WTC11 (cell line): ENCODE measurements around the gene INPP4B. TPM values are rescaled to one million over a fixed set of nuclear protein-coding genes. Genes with fewer than 3 reads are reported as not detected.

ENCODE experiments used
- ATAC-seq: fragments of 200-7000 bp; cut with Tn5 transposase; 2 replicates; pipeline ENCODE4 v1.10.0; 2021; ENCODE audit warnings: mild to moderate bottlenecking, moderate library complexity
- CTCF ChIA-PET: fragments of 300-600 bp; sonication (Branson Sonifier 250); formaldehyde crosslinking; loops from one replicate; lab custom pipeline; 2021; ENCODE audit warnings: antibody characterized with exemption; lab: Charles Lee
- POLR2A ChIA-PET: fragments of 350-600 bp; sonication (Branson Sonifier 250); formaldehyde crosslinking; loops from one replicate; lab custom pipeline; 2021; ENCODE audit warnings: antibody characterized with exemption; lab: Charles Lee
- DNase-seq: peaks from one replicate; pipeline ENCODE4 v3.0.0; 2021; ENCODE audit warnings: low spot score
- H3K27ac Mint-ChIP-seq: 2 replicates; pipeline ENCODE4 v1.8.0; 2021; ENCODE audit warnings: mixed read lengths
- H3K27me3 Mint-ChIP-seq: 2 replicates; pipeline ENCODE4 v1.8.0; 2021; ENCODE audit warnings: low read depth, mild to moderate bottlenecking, moderate library complexity, mixed read lengths
- H3K36me3 Mint-ChIP-seq: 2 replicates; pipeline ENCODE4 v1.8.0; 2021; ENCODE audit warnings: mixed read lengths
- H3K4me1 Mint-ChIP-seq: 2 replicates; pipeline ENCODE4 v1.8.0; 2022; ENCODE audit warnings: mixed read lengths
- H3K4me3 Mint-ChIP-seq: 2 replicates; pipeline ENCODE4 v1.8.0; 2021; ENCODE audit warnings: mild to moderate bottlenecking, moderate library complexity, mixed read lengths
- H3K9me3 Mint-ChIP-seq: 2 replicates; pipeline ENCODE4 v1.8.0; 2021; ENCODE audit warnings: mixed read lengths
- CREB1 ChIP-seq: sonication (generic); formaldehyde crosslinking; IDR thresholded peaks from 2 replicates; pipeline ENCODE4 v1.8.0; 2023; ENCODE audit warnings: mild to moderate bottlenecking, missing genetic modification reagents
- E2F5 ChIP-seq: sonication (generic); formaldehyde crosslinking; IDR thresholded peaks from 2 replicates; pipeline ENCODE4 v1.8.1; 2022; ENCODE audit warnings: mild to moderate bottlenecking, moderate library complexity, missing genetic modification reagents
- ELF4 ChIP-seq: sonication (generic); formaldehyde crosslinking; IDR thresholded peaks from 2 replicates; pipeline ENCODE4 v1.8.1; 2022; ENCODE audit warnings: low read depth, mild to moderate bottlenecking, moderate library complexity, missing genetic modification reagents
- FOXP1 ChIP-seq: sonication (generic); formaldehyde crosslinking; IDR thresholded peaks from 2 replicates; pipeline ENCODE4 v1.8.0; 2022; ENCODE audit warnings: missing genetic modification reagents, mild to moderate bottlenecking, moderate library complexity, borderline replicate concordance
- GABPB1 ChIP-seq: sonication (generic); formaldehyde crosslinking; IDR thresholded peaks from 2 replicates; pipeline ENCODE4 v1.8.1; 2023; ENCODE audit warnings: mild to moderate bottlenecking, missing genetic modification reagents
- IRF2 ChIP-seq: sonication (generic); formaldehyde crosslinking; IDR thresholded peaks from 2 replicates; pipeline ENCODE4 v1.8.0; 2022; ENCODE audit warnings: low read depth, missing genetic modification reagents, borderline replicate concordance
- RELA ChIP-seq: sonication (generic); formaldehyde crosslinking; IDR thresholded peaks from 2 replicates; pipeline ENCODE4 v1.8.1; 2022; ENCODE audit warnings: missing genetic modification reagents, mild to moderate bottlenecking, borderline replicate concordance
- RORB ChIP-seq: fragments of 250-450 bp; sonication (Bioruptor Pico); IDR thresholded peaks from 2 replicates; pipeline ENCODE4 v1.9.0; 2021; ENCODE audit warnings: mild to moderate bottlenecking
- SOX15 ChIP-seq: fragments of 250-450 bp; sonication (Bioruptor Pico); IDR thresholded peaks from 2 replicates; pipeline ENCODE4 v1.9.0; 2021; ENCODE audit warnings: mild to moderate bottlenecking
- STAT6 ChIP-seq: sonication (generic); formaldehyde crosslinking; conservative IDR thresholded peaks from 2 replicates; pipeline ENCODE4 v1.8.1; 2023; ENCODE audit warnings: mild to moderate bottlenecking, low read depth, missing genetic modification reagents, moderate library complexity
- TEAD4 ChIP-seq: sonication (generic); formaldehyde crosslinking; IDR thresholded peaks from 2 replicates; pipeline ENCODE4 v1.8.0; 2022; ENCODE audit warnings: mild to moderate bottlenecking, missing genetic modification reagents
- USF2 ChIP-seq: sonication (generic); formaldehyde crosslinking; IDR thresholded peaks from 2 replicates; pipeline ENCODE4 v1.8.1; 2023; ENCODE audit warnings: mild to moderate bottlenecking, missing genetic modification reagents, moderate library complexity
- ZBTB21 ChIP-seq: sonication (generic); formaldehyde crosslinking; IDR thresholded peaks from 2 replicates; pipeline ENCODE4 v1.8.1; 2023; ENCODE audit warnings: mild to moderate bottlenecking, missing genetic modification reagents, borderline replicate concordance
- ZNF121 ChIP-seq: sonication (generic); formaldehyde crosslinking; IDR thresholded peaks from 2 replicates; pipeline ENCODE4 v1.8.0; 2023; ENCODE audit warnings: missing genetic modification reagents
- ZNF263 ChIP-seq: sonication (generic); formaldehyde crosslinking; IDR thresholded peaks from 2 replicates; pipeline ENCODE4 v1.8.1; 2022; ENCODE audit warnings: low read depth, mild to moderate bottlenecking, moderate library complexity, missing genetic modification reagents
- ZNF317 ChIP-seq: sonication (generic); formaldehyde crosslinking; IDR thresholded peaks from 2 replicates; pipeline ENCODE4 v1.8.1; 2023; ENCODE audit warnings: low read depth, mild to moderate bottlenecking, moderate library complexity, missing genetic modification reagents, borderline replicate concordance
- ZNF416 ChIP-seq: fragments of 250-450 bp; sonication (Bioruptor Pico); IDR thresholded peaks from 2 replicates; pipeline ENCODE4 v1.9.0; 2021; ENCODE audit warnings: mild to moderate bottlenecking, inconsistent platforms
- total RNA-seq: library from RNA; stranded (reverse); gene quantifications from 3 replicates; pipeline ENCODE4 v1.2.3, GENCODE V29; 2021
- TF ChIP-seq, protein P1 (sequence below): fragments of 250-450 bp; sonication (Bioruptor Pico); IDR thresholded peaks from 2 replicates; pipeline ENCODE4 v1.9.0; 2021; ENCODE audit warnings: mild to moderate bottlenecking, borderline replicate concordance
- TF ChIP-seq, protein P2 (sequence below): fragments of 250-450 bp; sonication (Bioruptor Pico); IDR thresholded peaks from 2 replicates; pipeline ENCODE4 v1.9.0; 2021; ENCODE audit warnings: mild to moderate bottlenecking
- TF ChIP-seq, protein P3 (sequence below): sonication (generic); formaldehyde crosslinking; IDR thresholded peaks from 2 replicates; pipeline ENCODE4 v1.8.1; 2022; ENCODE audit warnings: missing genetic modification reagents, borderline replicate concordance
- TF ChIP-seq, protein P4 (sequence below): sonication (generic); formaldehyde crosslinking; IDR thresholded peaks from 2 replicates; pipeline ENCODE4 v1.8.1; 2022; ENCODE audit warnings: low read depth, mild to moderate bottlenecking, moderate library complexity, missing genetic modification reagents, borderline replicate concordance
- TF ChIP-seq, protein P5 (sequence below): fragments of 250-450 bp; sonication (Bioruptor Pico); IDR thresholded peaks from 2 replicates; pipeline ENCODE4 v1.9.0; 2021; ENCODE audit warnings: mild to moderate bottlenecking

The INPP4B gene
- total RNA-seq, 1 experiment from 2014 or later = 0.92 TPM

DNA sequence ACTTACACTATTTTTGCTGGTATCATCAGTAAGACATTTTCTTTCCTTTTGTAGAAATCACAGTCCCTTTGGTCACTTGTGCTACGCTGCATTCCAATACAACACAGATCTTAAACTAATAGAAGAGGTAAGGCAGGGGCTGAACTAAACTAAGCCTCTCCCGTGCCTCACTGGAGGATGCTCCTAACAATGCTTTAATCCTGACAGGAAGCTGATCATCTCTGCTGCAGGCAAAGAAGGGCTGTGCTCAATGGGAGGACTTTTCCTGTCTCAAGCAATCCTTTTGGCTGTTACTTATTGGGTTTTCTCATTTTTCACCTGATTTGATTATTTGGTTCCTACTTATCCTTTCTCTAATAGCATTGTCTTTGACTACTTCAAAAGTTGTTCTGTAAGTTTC is 583.1 kb downstream of the INPP4B start:
- no peak overlapping the region for H3K4me3 Mint-ChIP-seq
- no peak for DNase-seq
- H3K36me3 Mint-ChIP-seq = peaks cover 2% of the 10 kb centered on the region; the same call in 1 of the 2 replicates
- H3K4me1 Mint-ChIP-seq = peaks cover 6% of the 10 kb centered on the region
- POLR2A ChIA-PET = no interaction called here
- no peak overlapping the region for H3K27ac Mint-ChIP-seq
- CTCF ChIA-PET = no interaction called here
- ATAC-seq = peak; percentile 83
- TF ChIP-seq, protein P1, sequence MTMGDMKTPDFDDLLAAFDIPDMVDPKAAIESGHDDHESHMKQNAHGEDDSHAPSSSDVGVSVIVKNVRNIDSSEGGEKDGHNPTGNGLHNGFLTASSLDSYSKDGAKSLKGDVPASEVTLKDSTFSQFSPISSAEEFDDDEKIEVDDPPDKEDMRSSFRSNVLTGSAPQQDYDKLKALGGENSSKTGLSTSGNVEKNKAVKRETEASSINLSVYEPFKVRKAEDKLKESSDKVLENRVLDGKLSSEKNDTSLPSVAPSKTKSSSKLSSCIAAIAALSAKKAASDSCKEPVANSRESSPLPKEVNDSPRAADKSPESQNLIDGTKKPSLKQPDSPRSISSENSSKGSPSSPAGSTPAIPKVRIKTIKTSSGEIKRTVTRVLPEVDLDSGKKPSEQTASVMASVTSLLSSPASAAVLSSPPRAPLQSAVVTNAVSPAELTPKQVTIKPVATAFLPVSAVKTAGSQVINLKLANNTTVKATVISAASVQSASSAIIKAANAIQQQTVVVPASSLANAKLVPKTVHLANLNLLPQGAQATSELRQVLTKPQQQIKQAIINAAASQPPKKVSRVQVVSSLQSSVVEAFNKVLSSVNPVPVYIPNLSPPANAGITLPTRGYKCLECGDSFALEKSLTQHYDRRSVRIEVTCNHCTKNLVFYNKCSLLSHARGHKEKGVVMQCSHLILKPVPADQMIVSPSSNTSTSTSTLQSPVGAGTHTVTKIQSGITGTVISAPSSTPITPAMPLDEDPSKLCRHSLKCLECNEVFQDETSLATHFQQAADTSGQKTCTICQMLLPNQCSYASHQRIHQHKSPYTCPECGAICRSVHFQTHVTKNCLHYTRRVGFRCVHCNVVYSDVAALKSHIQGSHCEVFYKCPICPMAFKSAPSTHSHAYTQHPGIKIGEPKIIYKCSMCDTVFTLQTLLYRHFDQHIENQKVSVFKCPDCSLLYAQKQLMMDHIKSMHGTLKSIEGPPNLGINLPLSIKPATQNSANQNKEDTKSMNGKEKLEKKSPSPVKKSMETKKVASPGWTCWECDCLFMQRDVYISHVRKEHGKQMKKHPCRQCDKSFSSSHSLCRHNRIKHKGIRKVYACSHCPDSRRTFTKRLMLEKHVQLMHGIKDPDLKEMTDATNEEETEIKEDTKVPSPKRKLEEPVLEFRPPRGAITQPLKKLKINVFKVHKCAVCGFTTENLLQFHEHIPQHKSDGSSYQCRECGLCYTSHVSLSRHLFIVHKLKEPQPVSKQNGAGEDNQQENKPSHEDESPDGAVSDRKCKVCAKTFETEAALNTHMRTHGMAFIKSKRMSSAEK (CRISPR knock-in tag) = no peak
- TF ChIP-seq SOX15 (CRISPR knock-in tag) (no peak), GABPB1 (CRISPR knock-in tag) (no peak), CREB1 (no peak), TEAD4 (CRISPR knock-in tag) (no peak), IRF2 (CRISPR knock-in tag) (no peak), STAT6 (no peak), ZNF121 (CRISPR knock-in tag) (no peak), FOXP1 (no peak), ZNF416 (CRISPR knock-in tag) (no peak), ELF4 (CRISPR knock-in tag) (no peak), RELA (CRISPR knock-in tag) (no peak)
- TF ChIP-seq, protein P2, sequence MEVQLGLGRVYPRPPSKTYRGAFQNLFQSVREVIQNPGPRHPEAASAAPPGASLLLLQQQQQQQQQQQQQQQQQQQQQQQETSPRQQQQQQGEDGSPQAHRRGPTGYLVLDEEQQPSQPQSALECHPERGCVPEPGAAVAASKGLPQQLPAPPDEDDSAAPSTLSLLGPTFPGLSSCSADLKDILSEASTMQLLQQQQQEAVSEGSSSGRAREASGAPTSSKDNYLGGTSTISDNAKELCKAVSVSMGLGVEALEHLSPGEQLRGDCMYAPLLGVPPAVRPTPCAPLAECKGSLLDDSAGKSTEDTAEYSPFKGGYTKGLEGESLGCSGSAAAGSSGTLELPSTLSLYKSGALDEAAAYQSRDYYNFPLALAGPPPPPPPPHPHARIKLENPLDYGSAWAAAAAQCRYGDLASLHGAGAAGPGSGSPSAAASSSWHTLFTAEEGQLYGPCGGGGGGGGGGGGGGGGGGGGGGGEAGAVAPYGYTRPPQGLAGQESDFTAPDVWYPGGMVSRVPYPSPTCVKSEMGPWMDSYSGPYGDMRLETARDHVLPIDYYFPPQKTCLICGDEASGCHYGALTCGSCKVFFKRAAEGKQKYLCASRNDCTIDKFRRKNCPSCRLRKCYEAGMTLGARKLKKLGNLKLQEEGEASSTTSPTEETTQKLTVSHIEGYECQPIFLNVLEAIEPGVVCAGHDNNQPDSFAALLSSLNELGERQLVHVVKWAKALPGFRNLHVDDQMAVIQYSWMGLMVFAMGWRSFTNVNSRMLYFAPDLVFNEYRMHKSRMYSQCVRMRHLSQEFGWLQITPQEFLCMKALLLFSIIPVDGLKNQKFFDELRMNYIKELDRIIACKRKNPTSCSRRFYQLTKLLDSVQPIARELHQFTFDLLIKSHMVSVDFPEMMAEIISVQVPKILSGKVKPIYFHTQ (CRISPR knock-in tag) = no peak
- TF ChIP-seq, protein P3, sequence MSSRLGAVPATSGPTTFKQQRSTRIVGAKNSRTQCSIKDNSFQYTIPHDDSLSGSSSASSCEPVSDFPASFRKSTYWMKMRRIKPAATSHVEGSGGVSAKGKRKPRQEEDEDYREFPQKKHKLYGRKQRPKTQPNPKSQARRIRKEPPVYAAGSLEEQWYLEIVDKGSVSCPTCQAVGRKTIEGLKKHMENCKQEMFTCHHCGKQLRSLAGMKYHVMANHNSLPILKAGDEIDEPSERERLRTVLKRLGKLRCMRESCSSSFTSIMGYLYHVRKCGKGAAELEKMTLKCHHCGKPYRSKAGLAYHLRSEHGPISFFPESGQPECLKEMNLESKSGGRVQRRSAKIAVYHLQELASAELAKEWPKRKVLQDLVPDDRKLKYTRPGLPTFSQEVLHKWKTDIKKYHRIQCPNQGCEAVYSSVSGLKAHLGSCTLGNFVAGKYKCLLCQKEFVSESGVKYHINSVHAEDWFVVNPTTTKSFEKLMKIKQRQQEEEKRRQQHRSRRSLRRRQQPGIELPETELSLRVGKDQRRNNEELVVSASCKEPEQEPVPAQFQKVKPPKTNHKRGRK (CRISPR knock-in tag) = no peak
- H3K9me3 Mint-ChIP-seq = no peaks in the 10 kb centered on the region
- H3K27me3 Mint-ChIP-seq = no peaks in the 10 kb centered on the region

DNA sequence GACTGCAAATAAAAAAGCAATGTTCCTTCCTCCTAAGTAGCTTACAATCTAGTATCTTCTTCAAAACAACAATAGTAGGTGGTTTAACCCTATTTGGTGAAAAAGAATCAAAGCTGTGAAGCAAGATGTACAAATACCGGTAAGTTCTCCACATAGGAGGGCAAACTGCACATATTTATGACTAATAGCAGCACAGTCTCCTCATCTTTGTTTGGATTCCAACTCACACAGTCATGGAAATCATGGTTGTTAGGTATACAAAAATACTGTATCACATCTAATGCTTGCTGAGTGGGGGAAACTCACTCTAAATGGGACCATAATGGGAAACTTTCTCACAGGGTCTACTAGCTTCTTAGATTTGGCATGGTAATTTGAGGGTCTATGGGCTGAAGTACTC is 597.2 kb downstream of the INPP4B start:
- no peaks in the 10 kb centered on the region for H3K4me1 Mint-ChIP-seq
- no peak overlapping the region for H3K4me3 Mint-ChIP-seq
- H3K27ac Mint-ChIP-seq = no peak overlapping the region
- H3K9me3 Mint-ChIP-seq = peaks cover 11% of the 10 kb centered on the region
- H3K36me3 Mint-ChIP-seq = peaks cover 8% of the 10 kb centered on the region
- POLR2A ChIA-PET = no interaction called here
- no peaks in the 10 kb centered on the region for H3K27me3 Mint-ChIP-seq
- CTCF ChIA-PET = no interaction called here
- DNase-seq = no peak
- ATAC-seq = no peak
- TF ChIP-seq USF2 = no peak
- TF ChIP-seq ZNF317 = no peak
- no peak for TF ChIP-seq E2F5 (CRISPR knock-in tag)
- TF ChIP-seq, protein P4, sequence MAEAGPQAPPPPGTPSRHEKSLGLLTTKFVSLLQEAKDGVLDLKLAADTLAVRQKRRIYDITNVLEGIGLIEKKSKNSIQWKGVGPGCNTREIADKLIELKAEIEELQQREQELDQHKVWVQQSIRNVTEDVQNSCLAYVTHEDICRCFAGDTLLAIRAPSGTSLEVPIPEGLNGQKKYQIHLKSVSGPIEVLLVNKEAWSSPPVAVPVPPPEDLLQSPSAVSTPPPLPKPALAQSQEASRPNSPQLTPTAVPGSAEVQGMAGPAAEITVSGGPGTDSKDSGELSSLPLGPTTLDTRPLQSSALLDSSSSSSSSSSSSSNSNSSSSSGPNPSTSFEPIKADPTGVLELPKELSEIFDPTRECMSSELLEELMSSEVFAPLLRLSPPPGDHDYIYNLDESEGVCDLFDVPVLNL (CRISPR knock-in tag) = no peak
- TF ChIP-seq ZNF263 (CRISPR knock-in tag) = no peak
- TF ChIP-seq, protein P5, sequence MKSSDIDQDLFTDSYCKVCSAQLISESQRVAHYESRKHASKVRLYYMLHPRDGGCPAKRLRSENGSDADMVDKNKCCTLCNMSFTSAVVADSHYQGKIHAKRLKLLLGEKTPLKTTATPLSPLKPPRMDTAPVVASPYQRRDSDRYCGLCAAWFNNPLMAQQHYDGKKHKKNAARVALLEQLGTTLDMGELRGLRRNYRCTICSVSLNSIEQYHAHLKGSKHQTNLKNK (CRISPR knock-in tag) = no peak
- no peak for TF ChIP-seq ZBTB21 (CRISPR knock-in tag)
- no peak for TF ChIP-seq RORB (CRISPR knock-in tag)
